ENCODE results near the gene DIP2A.
"Not testable (repeated sequence)": the region's sequence is repeated elsewhere in the genome, so short reads cannot be mapped to it uniquely, and the experiment has no call there.

DIP2A gene

GRCh38 chr21:46448855-46449254 is 9.8 kb upstream of the DIP2A start:
- DNase-seq = not testable (repeated sequence)

GRCh38 chr21:46452710-46453109 is 6.0 kb upstream of the DIP2A start:
- DNase-seq = no peak

- no peak for DNase-seq
Observed at GRCh38 chr21:46454142-46454541, 4.5 kb upstream of the DIP2A start.

GRCh38 chr21:46454634-46455390 is 3.9 kb upstream of the DIP2A start:
- DNase-seq = no peak

GRCh38 chr21:46455575-46456385 is 2.9 kb upstream of the DIP2A start:
- DNase-seq = peak; percentile 54

GRCh38 chr21:46456750-46457149 is 1.9 kb upstream of the DIP2A start:
- DNase-seq = no peak

GRCh38 chr21:46457801-46458314 is 833 bp upstream of the DIP2A start:
- DNase-seq = peak; percentile 17

- DNase-seq = no peak
Observed at GRCh38 chr21:46459024-46459355, 299 bp downstream of the DIP2A start.

GRCh38 chr21:46459356-46460112 is 843 bp downstream of the DIP2A start:
- DNase-seq = peak; percentile 27

GRCh38 chr21:46461909-46462308 is 3.2 kb downstream of the DIP2A start:
- DNase-seq = no peak

- DNase-seq = not testable (repeated sequence)
Observed at GRCh38 chr21:46465153-46465552, 6.5 kb downstream of the DIP2A start.

- no peak for DNase-seq
Observed at GRCh38 chr21:46465651-46466050, 7.0 kb downstream of the DIP2A start.

- no peak for DNase-seq
Observed at GRCh38 chr21:46468108-46468774, 9.6 kb downstream of the DIP2A start.

- DNase-seq = no peak
Observed at GRCh38 chr21:46469275-46469674, 10.6 kb downstream of the DIP2A start.

- DNase-seq = no peak
Observed at GRCh38 chr21:46471514-46471913, 12.8 kb downstream of the DIP2A start.

GRCh38 chr21:46472246-46472645 is 13.6 kb downstream of the DIP2A start:
- no peak for DNase-seq

- DNase-seq = no peak
Observed at GRCh38 chr21:46474382-46474781, 15.7 kb downstream of the DIP2A start.

- DNase-seq = no peak
Observed at GRCh38 chr21:46475296-46475695, 16.6 kb downstream of the DIP2A start.

GRCh38 chr21:46477765-46478164 is 19.1 kb downstream of the DIP2A start:
- DNase-seq = no peak

- no peak for DNase-seq
Observed at GRCh38 chr21:46478910-46479309, 20.2 kb downstream of the DIP2A start.

- no peak for DNase-seq
Observed at GRCh38 chr21:46480466-46480865, 21.8 kb downstream of the DIP2A start.

- DNase-seq = no peak
Observed at GRCh38 chr21:46482225-46482845, 23.6 kb downstream of the DIP2A start.
